Sigmoid colon (tissue), 4 donors: ENCODE measurements around the gene IZUMO3.

Experiments
- CTCF ChIP-seq, 4 experiments: fragments of 450-650 bp in 3 of 4; fragments of 200-600 bp in 1 of 4; IDR thresholded peaks; one replicate each; pipeline ENCODE4 v1.5.1; 2016 to 2019; ENCODE audit warnings: antibody characterized with exemption in 4 of 4, mild to moderate bottlenecking in 3 of 4, moderate library complexity in 2 of 4
- POLR2A ChIP-seq, 2 donors: fragments of 450-650 bp; IDR thresholded peaks; one replicate each; pipeline ENCODE4 v1.6.1; 2016; ENCODE audit warnings: antibody characterized with exemption in 2 of 2, mild to moderate bottlenecking in 2 of 2, moderate library complexity in 2 of 2
- POLR2AphosphoS5 ChIP-seq, 4 donors: sonication (generic); formaldehyde crosslinking; IDR thresholded peaks; one replicate each; pipeline ENCODE4 v1.6.1; 2017; ENCODE audit warnings: antibody characterized with exemption in 4 of 4

DNA sequence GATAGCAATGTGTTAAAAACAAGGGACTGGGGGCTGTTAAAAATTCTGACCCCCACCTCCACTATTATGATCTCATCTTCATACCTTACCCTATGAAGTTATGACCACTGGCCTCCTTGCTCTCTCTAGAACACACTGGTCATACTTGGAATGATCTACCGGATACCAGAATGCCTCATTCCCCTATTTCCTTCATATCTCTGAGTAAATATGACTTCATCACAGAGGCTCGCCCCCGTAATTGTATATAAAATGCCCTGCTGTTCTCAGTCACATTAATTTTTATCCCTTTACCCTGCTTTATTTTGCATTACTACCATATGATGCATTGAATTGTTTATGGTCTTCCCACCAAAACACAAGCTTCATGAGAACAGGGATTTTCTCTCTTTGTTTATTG is 29.2 kb downstream of the IZUMO3 start:
- TF ChIP-seq CTCF (IDR thresholded peaks at IDR 0.05): no peak
- no peak for TF ChIP-seq POLR2A (IDR thresholded peaks at IDR 0.05)
- no peak for TF ChIP-seq POLR2AphosphoS5 (IDR thresholded peaks at IDR 0.05)
